Activated naive CD4-positive, alpha-beta T cell (primary cell): ENCODE results near the gene NUP133.
"Not testable (repeated sequence)": the region's sequence is repeated elsewhere in the genome, so short reads cannot be mapped to it uniquely, and the experiment has no call there.

ENCODE experiments used
- DNase-seq, 4 experiments: peaks; one replicate each; lab custom pipeline; 2025; lab: John Stamatoyannopoulos, UW

NUP133 gene

DNA sequence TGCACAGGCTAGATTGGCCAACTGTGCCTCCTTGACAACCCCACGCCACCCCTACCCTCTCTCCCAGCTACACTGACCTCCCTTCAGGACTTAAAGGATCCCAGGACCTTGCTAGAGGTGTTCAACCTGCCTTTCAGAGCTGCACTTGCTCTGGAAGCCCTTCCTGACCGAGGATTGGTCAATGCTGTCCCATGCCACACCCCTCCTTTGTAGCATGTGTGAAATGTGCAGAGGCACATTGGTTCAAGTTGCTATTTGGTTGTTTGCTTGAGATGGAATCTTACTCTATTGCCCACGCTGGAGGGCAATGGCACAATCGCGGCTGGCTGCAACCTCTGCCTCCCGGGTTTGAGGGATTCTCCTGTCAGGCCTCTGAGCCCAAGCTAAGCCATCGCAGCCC, 96.1 kb downstream of the NUP133 start:
- no peak for DNase-seq

DNA sequence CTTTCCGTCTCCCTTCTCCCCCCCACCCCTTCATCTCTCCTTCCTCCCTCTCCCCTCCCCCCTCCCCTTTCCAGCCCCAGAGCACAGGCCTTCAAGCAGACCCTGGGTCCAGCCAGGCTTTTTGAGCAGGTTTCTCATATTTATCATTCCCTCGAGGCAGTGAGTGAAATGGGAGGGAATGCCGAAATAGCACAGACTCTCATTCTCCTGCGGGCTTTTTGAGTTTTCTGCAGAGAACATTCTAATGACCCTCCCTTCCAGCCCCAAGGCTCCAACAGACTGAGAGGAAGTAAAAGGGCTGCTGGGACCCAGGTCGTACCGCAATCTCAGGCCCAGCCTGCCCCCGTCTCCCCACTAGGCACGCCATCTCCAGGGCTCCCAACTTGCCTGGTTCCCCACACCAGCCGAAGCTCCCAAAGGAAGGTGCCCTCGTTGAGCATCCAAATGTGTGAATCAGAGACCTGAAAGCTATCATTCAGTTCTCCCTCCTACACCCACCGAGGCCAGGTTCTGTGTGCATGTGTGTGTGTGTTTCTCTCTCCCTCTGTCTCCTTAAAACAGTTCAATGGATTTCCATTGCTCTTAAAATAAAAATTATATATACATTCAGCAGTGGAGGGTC, 96.6 kb downstream of the NUP133 start:
- DNase-seq, result no peak

DNA sequence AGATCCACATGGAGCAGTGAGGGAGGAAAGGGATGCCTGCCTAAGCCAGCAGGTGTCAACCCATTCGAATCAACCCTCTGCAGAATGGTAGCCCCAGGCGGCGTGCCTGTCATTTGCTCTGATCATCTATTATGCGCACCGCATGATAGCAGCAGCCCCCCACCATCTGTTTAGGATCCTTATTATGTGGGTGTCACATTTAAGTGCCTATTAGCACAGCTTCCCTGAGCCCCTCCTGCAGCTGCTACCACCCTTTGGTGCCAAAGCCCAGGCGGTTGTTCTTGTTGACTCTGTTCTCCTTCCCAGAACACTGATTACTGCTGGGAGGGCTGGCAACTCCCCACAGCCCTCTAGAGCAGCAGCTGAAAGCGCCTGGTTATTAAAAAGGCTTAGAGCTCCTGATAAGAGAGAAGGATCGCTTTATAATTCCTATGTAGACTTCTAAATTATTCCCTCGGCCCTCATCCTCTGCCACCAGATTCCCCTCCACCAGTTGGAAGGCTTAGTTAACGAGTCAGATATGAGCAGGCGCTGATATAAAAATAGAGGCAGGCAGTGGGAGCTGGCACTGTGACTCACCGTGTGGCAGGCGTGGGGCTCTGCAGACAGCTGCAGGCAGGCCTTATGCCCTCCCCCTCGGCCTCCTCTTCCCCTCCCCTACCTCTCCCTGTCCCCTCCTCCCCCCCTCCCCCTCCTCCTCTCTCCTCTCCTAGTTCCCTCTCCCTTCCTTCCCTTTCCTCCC, 97.3 kb downstream of the NUP133 start:
- DNase-seq, result no peak

DNA sequence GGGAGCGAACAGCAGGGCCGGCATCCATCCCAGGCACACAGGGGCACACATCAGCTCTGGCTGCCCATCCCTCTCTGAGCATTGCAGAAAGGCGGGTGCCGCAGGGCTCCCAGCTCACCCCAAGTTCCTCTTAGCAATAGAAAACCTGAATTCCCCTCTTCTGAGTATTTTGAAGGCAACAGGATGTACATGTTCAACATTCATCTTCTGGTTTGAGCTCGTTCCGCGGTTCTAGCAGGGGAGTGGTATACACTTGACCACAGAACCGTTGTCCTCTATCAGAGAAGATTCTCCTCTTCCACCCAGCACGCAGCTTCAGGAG, 97.8 kb downstream of the NUP133 start:
- DNase-seq, result no peak

DNA sequence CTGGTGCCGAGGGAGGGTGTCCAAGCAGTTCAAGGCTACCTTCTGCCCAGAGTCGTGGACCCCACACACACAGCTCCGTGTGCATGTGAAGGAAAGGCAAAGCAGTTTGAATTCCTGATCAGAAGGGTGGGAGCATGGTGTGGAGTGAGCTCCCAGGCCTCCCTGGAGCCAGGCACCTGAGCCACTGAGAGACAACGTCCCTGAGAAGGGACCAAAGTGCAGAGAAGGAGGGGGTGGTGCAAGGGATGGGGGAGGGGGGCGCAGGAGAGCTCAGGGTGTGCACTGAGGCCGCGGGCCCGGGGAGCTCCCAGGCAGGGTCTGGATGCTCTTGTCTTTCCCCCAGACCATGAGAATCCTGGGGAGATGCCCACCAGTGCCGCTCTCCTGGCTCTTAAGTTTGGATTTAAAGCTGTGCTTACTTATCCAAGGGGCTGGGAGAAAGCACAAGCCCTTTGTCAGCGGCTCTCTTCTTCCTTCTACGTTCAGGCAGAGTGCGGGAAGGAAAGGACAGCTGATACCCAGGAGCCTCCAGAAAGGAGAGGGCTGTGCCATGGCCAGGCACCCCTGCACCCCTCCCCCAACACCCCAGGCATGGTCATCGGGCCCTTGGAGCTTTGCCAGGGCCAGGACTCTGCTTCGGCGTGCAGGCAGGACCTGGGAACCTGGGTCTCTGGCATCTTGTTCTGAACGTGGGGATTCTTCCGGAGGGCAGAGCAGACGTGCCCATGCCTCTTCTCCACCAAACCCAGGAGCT, 98.3 kb downstream of the NUP133 start:
- no peak for DNase-seq

DNA sequence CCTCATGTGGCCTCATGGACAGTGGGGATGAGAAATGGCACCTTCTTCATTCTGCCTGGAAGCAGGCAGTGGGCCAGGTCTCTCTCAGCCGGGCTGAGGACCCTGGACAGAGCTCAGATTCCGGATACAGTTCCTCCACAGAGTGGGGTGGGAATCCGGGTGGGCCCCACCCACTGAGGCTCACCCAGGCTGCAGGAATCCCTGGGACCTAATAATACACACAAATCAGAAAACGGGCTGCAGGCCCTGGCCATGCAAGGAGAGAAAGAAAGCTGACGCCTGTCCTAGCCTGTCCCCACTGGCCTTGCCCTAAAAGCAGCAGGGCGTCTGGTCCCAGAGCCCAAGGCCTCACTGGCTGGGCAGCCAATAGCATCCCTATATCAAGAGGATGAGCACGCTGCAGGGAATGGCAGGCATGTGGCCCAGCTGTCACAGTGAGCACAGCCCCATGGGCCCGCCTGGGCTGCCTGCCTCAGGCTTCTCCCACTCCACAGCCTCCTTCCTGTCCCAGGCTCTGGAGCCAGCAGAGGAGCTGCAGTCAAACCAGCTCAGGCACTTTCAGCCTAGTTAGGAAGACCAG, 99.6 kb downstream of the NUP133 start:
- no peak for DNase-seq

DNA sequence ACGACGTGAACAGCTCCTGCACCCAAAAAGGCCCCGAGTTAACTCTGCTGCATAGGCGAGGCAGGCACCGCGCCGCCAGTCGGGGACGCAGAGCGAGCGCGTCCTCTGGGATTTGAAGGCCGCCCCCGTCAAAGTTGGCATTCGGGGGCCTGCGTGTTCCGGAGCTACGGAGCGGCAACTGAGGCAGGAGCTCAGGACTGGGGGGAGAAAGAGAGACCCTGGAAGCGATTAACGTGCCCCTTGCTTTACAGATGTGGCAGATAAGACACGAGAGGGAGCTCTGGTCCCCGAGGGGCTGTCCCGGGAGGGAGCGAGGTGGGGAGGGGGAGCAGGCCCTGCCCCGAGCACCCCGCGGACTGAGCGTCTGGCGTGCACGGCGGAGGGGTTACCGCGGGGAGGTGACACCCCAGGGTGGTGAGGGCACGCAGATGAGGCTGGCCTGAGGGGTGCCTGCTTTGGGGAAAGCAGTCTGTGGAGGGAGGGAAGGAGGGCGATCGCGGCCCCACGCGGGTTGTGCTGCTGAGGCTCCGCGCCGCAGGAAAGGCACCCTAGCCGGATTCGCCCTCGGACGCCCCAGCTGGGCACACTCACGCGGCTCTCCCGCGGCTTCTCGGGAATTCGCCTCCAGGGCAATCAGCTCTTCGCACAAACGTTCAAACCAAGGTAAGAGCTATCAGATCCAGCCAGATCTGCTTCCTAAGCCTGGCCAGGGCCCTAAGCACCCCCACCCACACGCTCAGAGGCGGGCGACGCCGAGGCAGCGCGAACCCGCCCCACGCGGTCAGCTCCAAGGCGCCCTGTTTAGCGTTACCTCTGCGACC, 100.7 kb downstream of the NUP133 start:
- no peak for DNase-seq

DNA sequence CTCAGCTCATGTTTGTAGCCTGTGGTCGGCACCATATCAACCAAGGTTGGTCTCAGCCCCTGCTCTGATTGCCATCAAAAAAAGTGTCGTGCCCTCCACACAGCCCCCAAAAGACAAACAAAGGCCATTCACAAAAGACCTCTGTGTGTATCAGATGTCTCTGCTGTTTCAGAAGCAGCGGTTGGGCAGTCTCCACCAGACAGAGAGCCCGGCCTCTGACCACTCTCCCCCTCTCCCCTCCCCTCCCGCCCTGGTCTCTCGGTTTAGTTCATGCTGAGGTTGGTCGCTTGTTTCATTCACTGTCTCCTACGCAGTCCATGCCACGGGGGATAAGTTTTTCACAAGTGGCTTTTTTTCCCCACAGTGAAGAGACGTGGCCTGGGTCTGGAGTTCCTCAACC, 101.3 kb downstream of the NUP133 start:
- no peak for DNase-seq

DNA sequence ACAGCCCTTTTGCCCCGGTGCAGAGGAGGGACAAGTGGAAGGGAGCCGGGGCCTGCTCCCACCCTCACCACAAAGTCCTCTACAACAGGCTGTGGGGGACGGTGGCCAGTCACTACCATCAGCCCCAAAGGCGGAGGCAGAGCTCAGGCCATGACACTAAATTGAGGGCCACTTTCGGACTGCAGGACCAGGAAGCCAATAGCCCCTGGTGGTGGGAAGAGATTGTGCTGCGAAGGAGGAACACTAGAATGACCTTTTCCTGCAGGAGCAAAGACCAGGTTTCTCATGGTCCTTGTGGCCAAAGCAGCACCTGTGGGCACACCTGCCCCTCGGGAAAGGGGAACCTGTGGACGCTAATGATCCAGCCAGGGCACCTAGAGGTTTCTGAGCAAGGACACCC, 104.6 kb downstream of the NUP133 start:
- DNase-seq, result no peak

DNA sequence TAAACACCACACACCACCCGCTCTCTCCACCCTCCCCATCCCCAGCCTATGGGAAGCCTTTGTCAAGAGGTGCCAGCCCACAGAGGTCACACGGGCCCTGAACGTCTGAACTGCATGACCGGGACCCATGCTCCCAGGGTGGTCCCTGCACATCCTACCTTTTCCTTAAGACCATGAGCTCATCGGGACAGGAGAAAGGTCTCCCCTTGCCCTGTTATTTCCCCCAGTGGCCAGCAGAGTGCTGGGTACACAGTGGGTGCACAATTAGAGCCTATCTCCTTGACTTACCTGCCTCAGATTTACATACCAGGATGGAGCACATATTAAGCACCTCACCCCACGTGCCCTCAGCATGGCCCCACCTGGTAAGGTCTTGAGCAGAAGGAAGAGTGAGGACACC, 105.1 kb downstream of the NUP133 start:
- no peak for DNase-seq

DNA sequence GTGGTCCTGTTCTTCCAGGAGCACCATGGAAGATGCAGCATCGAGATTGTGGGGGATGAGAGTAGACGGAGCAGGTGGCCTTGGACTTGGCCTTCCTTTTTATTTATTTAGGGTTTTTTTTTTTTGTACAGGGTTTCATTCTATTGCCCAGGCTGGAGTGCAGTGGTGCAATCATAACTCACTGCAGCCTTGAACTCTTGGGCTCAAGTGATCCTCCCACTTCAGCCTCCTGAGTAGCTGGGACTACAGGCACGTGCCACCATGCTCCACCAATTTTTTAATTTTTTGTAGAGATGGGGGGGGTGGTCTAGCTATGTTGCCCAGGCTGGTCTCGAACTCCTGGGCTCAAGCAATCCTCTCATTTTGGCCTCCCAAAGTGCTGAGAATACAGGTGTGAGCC, 105.8 kb downstream of the NUP133 start:
- DNase-seq, result not testable (repeated sequence)

DNA sequence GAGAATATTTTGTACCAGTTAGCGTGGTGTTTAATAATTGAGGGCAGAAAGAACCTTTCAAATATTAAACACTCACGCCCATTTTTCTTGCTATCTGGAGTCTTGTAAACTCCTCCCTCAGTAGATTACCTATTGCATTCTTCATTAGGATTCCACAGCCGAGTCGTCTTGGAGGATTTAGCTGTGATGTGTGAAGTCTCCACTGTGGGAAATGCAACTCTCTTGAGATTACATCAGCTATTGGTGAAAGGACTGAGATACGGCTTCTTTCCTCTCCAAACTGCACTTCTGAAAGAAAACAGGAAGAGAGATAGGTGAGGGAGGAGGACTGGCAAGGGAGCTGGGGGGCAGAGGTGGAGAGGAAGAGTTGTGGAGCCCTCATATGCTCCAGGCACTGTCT, 110.4 kb downstream of the NUP133 start:
- DNase-seq, result no peak

DNA sequence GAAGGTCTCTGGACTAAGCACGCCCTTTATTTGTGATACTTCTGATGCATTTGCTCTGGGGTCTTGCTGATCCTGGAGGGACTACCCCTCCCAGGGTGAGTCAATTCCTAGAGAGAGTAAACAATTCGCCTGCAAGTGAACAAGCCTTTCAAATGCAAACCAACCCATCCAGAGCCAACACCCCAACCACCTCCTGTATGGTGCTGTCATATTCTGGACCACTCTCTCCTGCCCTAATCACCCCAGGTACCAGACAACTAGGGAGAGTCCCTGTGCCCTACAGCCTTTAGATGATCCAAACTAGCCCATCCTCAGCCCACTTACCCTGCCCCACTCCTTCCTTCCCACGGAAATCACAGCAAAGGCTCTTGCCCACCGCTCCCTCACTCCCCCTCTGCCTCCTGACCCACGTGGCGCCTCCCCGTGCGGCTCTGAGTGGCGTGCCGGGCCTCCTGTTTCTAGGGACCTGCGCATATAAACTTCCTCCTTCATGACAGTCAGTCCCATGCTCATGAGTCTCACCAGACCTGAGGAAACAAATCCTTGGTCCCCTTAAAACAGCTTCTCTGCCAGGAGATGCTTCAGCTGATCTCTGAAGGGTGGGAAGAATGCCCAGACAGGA, 111.4 kb downstream of the NUP133 start:
- no peak for DNase-seq

DNA sequence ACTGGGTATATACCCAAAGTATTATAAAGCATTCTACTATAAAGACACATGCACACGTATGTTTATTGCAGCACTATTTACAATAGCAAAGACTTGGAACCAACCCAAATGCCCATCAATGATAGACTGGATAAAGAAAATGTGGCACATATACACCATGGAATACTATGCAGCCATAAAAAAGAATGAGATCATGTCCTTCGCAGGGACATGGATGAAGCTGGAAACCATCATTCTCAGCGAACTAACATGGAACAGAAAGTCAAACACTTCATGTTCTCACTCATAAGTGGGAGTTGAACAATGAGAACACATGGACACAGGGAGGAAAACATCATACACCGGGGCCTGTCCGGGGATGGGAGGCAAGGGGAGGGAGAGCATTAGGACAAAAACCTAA, 113.6 kb downstream of the NUP133 start:
- DNase-seq, result not testable (repeated sequence)

DNA sequence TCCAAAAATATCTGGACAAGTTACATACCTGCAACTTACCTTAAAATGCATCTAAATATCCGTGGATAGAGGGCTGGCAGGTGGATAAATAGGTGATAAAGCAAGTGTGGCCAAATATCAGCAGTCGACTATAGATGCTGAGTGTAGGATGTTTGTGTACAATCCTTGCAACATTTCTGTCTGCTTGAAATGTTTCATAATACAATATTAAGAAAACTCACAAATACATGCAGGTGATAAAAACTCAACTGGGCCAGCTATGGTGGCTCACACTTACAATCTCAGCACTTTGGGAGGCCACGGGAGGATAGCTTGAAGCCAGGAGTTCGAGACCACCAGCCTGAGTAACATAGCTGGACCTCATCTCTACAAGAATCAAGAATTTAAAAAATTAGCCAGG, 115.2 kb downstream of the NUP133 start:
- no peak for DNase-seq
